Measurements from ENCODE around the gene TSKS. TPM values are rescaled to one million over a fixed set of nuclear protein-coding genes. Genes with fewer than 3 reads are reported as not detected.

Gene TSKS
- total RNA-seq, 1 donor = not detected

GRCh38 chr19:49807058-49807903 is 44.2 kb upstream of the TSKS start:
- DNase-seq (ENCODE audit: insufficient read length, low spot score, missing footprints) = peak; percentile 68
- Histone ChIP-seq H3K4me3 (ENCODE audit: insufficient read depth, low read length) (no peak overlapping the region), H3K27me3 (ENCODE audit: insufficient read depth, low read length) (no peaks in the 10 kb centered on the region), H3K79me2 (ENCODE audit: insufficient read depth, low read length) (no peaks in the 10 kb centered on the region), H3K4me2 (ENCODE audit: insufficient read depth, low read length) (no peak overlapping the region), H3K9me3 (ENCODE audit: low read depth, low read length) (no peaks in the 10 kb centered on the region), H3K36me3 (ENCODE audit: insufficient read depth, low read length) (peaks cover 35% of the 10 kb centered on the region), H3K27ac (ENCODE audit: low read depth, low read length) (no peak overlapping the region), H2AFZ (ENCODE audit: low read length) (no peak overlapping the region), H3K4me1 (ENCODE audit: insufficient read depth, low read length) (peaks cover 5% of the 10 kb centered on the region), H4K20me1 (ENCODE audit: insufficient read depth, low read length) (peaks cover 2% of the 10 kb centered on the region)
- no peak for TF ChIP-seq CTCF (IDR thresholded peaks at IDR 0.05; ENCODE audit: extremely low read depth, low read depth, low read length)

DNA sequence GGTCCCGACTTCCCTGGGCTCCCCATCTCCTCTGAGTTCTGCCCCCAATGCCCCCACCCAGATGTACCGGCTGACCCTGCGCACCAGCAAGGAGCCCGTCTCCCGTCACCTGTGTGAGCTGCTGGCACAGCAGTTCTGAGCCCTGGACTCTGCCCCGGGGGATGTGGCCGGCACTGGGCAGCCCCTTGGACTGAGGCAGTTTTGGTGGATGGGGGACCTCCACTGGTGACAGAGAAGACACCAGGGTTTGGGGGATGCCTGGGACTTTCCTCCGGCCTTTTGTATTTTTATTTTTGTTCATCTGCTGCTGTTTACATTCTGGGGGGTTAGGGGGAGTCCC is 43.5 kb upstream of the TSKS start:
- Histone ChIP-seq H3K27ac (ENCODE audit: low read depth, low read length) (no peak overlapping the region), H3K27me3 (ENCODE audit: insufficient read depth, low read length) (no peaks in the 10 kb centered on the region), H3K79me2 (ENCODE audit: insufficient read depth, low read length) (no peaks in the 10 kb centered on the region), H3K4me3 (ENCODE audit: insufficient read depth, low read length) (no peak overlapping the region), H2AFZ (ENCODE audit: low read length) (no peak overlapping the region), H4K20me1 (ENCODE audit: insufficient read depth, low read length) (peaks cover 2% of the 10 kb centered on the region), H3K4me2 (ENCODE audit: insufficient read depth, low read length) (no peak overlapping the region), H3K9me3 (ENCODE audit: low read depth, low read length) (no peaks in the 10 kb centered on the region), H3K36me3 (ENCODE audit: insufficient read depth, low read length) (peaks cover 35% of the 10 kb centered on the region), H3K4me1 (ENCODE audit: insufficient read depth, low read length) (peaks cover 7% of the 10 kb centered on the region)
- no peak for TF ChIP-seq CTCF (IDR thresholded peaks at IDR 0.05; ENCODE audit: extremely low read depth, low read depth, low read length)
- DNase-seq (ENCODE audit: insufficient read length, low spot score, missing footprints) = peak; percentile 68

GRCh38 chr19:49805822-49806619 is 42.9 kb upstream of the TSKS start:
- peaks cover 7% of the 10 kb centered on the region for H3K4me1 ChIP-seq (ENCODE audit: insufficient read depth, low read length)
- peaks cover 2% of the 10 kb centered on the region for H4K20me1 ChIP-seq (ENCODE audit: insufficient read depth, low read length)
- H3K4me2 ChIP-seq (ENCODE audit: insufficient read depth, low read length) = no peak overlapping the region
- H3K27me3 ChIP-seq (ENCODE audit: insufficient read depth, low read length) = no peaks in the 10 kb centered on the region
- H3K36me3 ChIP-seq (ENCODE audit: insufficient read depth, low read length) = peaks cover 37% of the 10 kb centered on the region
- peak; percentile 57 for DNase-seq (ENCODE audit: insufficient read length, low spot score, missing footprints)
- no peak for TF ChIP-seq CTCF (IDR thresholded peaks at IDR 0.05; ENCODE audit: extremely low read depth, low read depth, low read length)
- H3K4me3 ChIP-seq (ENCODE audit: insufficient read depth, low read length) = no peak overlapping the region
- H3K27ac ChIP-seq (ENCODE audit: low read depth, low read length) = no peak overlapping the region
- no peaks in the 10 kb centered on the region for H3K79me2 ChIP-seq (ENCODE audit: insufficient read depth, low read length)
- H2AFZ ChIP-seq (ENCODE audit: low read length) = no peak overlapping the region
- H3K9me3 ChIP-seq (ENCODE audit: low read depth, low read length) = no peaks in the 10 kb centered on the region

GRCh38 chr19:49803529-49803856 is 40.4 kb upstream of the TSKS start:
- peaks cover 61% of the 10 kb centered on the region for H3K36me3 ChIP-seq (ENCODE audit: insufficient read depth, low read length)
- TF ChIP-seq CTCF (IDR thresholded peaks at IDR 0.05; ENCODE audit: extremely low read depth, low read depth, low read length) = no peak

More at GRCh38 chr19:49803529-49803856, 40.4 kb upstream of the TSKS start:
- Histone ChIP-seq H3K4me2 (ENCODE audit: insufficient read depth, low read length) (no peak overlapping the region), H3K27me3 (ENCODE audit: insufficient read depth, low read length) (no peaks in the 10 kb centered on the region), H3K79me2 (ENCODE audit: insufficient read depth, low read length) (no peaks in the 10 kb centered on the region), H2AFZ (ENCODE audit: low read length) (no peak overlapping the region), H3K9me3 (ENCODE audit: low read depth, low read length) (no peaks in the 10 kb centered on the region), H3K4me3 (ENCODE audit: insufficient read depth, low read length) (no peak overlapping the region), H3K27ac (ENCODE audit: low read depth, low read length) (no peak overlapping the region), H3K4me1 (ENCODE audit: insufficient read depth, low read length) (peaks cover 3% of the 10 kb centered on the region), H4K20me1 (ENCODE audit: insufficient read depth, low read length) (peaks cover 5% of the 10 kb centered on the region)
- peak; percentile 56 for DNase-seq (ENCODE audit: insufficient read length, low spot score, missing footprints)
